Neural cell (in vitro differentiated cells): Measurements from ENCODE around the gene TFPI2. TPM values are rescaled to one million over a fixed set of nuclear protein-coding genes. Genes with fewer than 3 reads are reported as not detected.
"Not testable (repeated sequence)": the region's sequence is repeated elsewhere in the genome, so short reads cannot be mapped to it uniquely, and the experiment has no call there.

Experiments used
- H2AFZ ChIP-seq: fragments of 200-600, 300-800 bp; sonication (generic), shearing (Covaris generic); 2 replicates; pipeline ENCODE4 v1.6.0; 2014; ENCODE audit warnings: low read depth, mild to moderate bottlenecking, antibody characterized with exemption, low read length, moderate library complexity
- H3F3A ChIP-seq: fragments of 200-600 bp; shearing (Covaris generic); 2 replicates; pipeline ENCODE4 v1.6.1; 2016; ENCODE audit warnings: mild to moderate bottlenecking, moderate library complexity, mixed read lengths, antibody characterized with exemption, low read length; ENCODE audit not compliant: insufficient read depth, poor library complexity, severe bottlenecking
- H3K27ac ChIP-seq: fragments of 200-600, 300-800 bp; sonication (generic), shearing (Covaris generic); 2 replicates; pipeline ENCODE4 v1.5.1; 2014; ENCODE audit warnings: mild to moderate bottlenecking, low read length, moderate library complexity
- H3K27me3 ChIP-seq: fragments of 300-800, 200-600 bp; sonication (generic), shearing (Covaris generic); 2 replicates; pipeline ENCODE4 v1.6.0; 2014; ENCODE audit warnings: mild to moderate bottlenecking, low read depth, low read length, moderate library complexity; ENCODE audit not compliant: insufficient read depth
- H3K36me3 ChIP-seq: fragments of 300-800, 200-600 bp; sonication (generic), shearing (Covaris generic); 2 replicates; pipeline ENCODE4 v1.5.1; 2014; ENCODE audit warnings: mild to moderate bottlenecking, antibody characterized with exemption, low read length, moderate library complexity; ENCODE audit not compliant: insufficient read depth
- H3K4me2 ChIP-seq: fragments of 300-800, 200-600 bp; sonication (generic), shearing (Covaris generic); 2 replicates; pipeline ENCODE4 v1.6.0; 2014; ENCODE audit warnings: mild to moderate bottlenecking, low read length
- H3K4me3 ChIP-seq: fragments of 300-800, 200-600 bp; sonication (generic), shearing (Covaris generic); 2 replicates; pipeline ENCODE4 v1.5.1; 2014; ENCODE audit warnings: mild to moderate bottlenecking, low read length, moderate library complexity
- H3K79me2 ChIP-seq: fragments of 200-600 bp; shearing (Covaris generic); replicated peaks from 2 replicates; pipeline ENCODE4 v1.6.0; 2014; ENCODE audit warnings: mild to moderate bottlenecking, low read length, moderate library complexity; ENCODE audit not compliant: insufficient read depth
- H3K9ac ChIP-seq: fragments of 300-800, 200-600 bp; sonication (generic), shearing (Covaris generic); 2 replicates; pipeline ENCODE4 v1.6.1; 2016; ENCODE audit warnings: mild to moderate bottlenecking, low read length, mixed read lengths
- H3K9me2 ChIP-seq: fragments of 200-600 bp; shearing (Covaris generic); 2 replicates; pipeline ENCODE4 v1.6.1; 2016; ENCODE audit warnings: mild to moderate bottlenecking, low read length, mixed read lengths; ENCODE audit not compliant: insufficient read depth
- H3K9me3 ChIP-seq: fragments of 200-600, 300-800 bp; sonication (generic), shearing (Covaris generic); 2 replicates; pipeline ENCODE4 v1.6.1; 2016; ENCODE audit warnings: mild to moderate bottlenecking, mixed run types, low read length, moderate library complexity, mixed read lengths
- H4K20me1 ChIP-seq: fragments of 200-600 bp; shearing (Covaris generic); 2 replicates; pipeline ENCODE4 v1.6.1; 2016; ENCODE audit warnings: mild to moderate bottlenecking, mixed run types; ENCODE audit not compliant: insufficient read depth
- CTCF ChIP-seq: fragments of 450-650 bp; IDR thresholded peaks from 2 replicates; pipeline ENCODE4 v1.5.1; 2014; ENCODE audit warnings: antibody characterized with exemption, mild to moderate bottlenecking, moderate library complexity; ENCODE audit not compliant: poor library complexity, severe bottlenecking
- EP300 ChIP-seq: fragments of 450-650 bp; conservative IDR thresholded peaks from 2 replicates; pipeline ENCODE4 v1.6.1; 2014; ENCODE audit warnings: antibody characterized with exemption, mild to moderate bottlenecking, moderate library complexity; ENCODE audit not compliant: poor library complexity, severe bottlenecking
- EZH2 ChIP-seq: fragments of 200-600, 300-800 bp; shearing (Covaris generic), sonication (generic); IDR thresholded peaks from 2 replicates; pipeline ENCODE4 v1.6.1; 2014; ENCODE audit warnings: antibody characterized with exemption, low read length, borderline replicate concordance, mild to moderate bottlenecking; ENCODE audit not compliant: insufficient read depth, poor library complexity, severe bottlenecking
- MXI1 ChIP-seq: fragments of 450-650 bp; conservative IDR thresholded peaks from 2 replicates; pipeline ENCODE4 v1.6.1; 2014; ENCODE audit warnings: antibody characterized with exemption, mild to moderate bottlenecking; ENCODE audit not compliant: poor library complexity, severe bottlenecking
- POLR2AphosphoS5 ChIP-seq: IDR thresholded peaks from 2 replicates; pipeline ENCODE4 v1.6.1; 2012
- RAD21 ChIP-seq: fragments of 450-650 bp; conservative IDR thresholded peaks from 2 replicates; pipeline ENCODE4 v1.6.1; 2014; ENCODE audit warnings: antibody characterized with exemption, mild to moderate bottlenecking, moderate library complexity
- REST ChIP-seq: IDR thresholded peaks from 2 replicates; pipeline ENCODE4 v1.6.1; 2012; ENCODE audit warnings: borderline replicate concordance
- SMC3 ChIP-seq: fragments of 450-650 bp; conservative IDR thresholded peaks from 2 replicates; pipeline ENCODE4 v1.6.1; 2014; ENCODE audit warnings: antibody characterized with exemption, mild to moderate bottlenecking, moderate library complexity; ENCODE audit not compliant: poor library complexity
- TAF1 ChIP-seq: IDR thresholded peaks from 2 replicates; pipeline ENCODE4 v1.6.1; 2012; ENCODE audit warnings: low read depth
- polyA plus RNA-seq: library from polyadenylated mRNA; depleted of rRNA; stranded (reverse); fragments of >200 nt; gene quantifications from 2 replicates; pipeline ENCODE4 v1.2.3, GENCODE V29; 2014

Gene TFPI2
- polyA plus RNA-seq, 1 donor from 2014 or later = 0.78 TPM

GRCh38 chr7:93920496-93921182 is 30.1 kb upstream of the TFPI2 start:
- Histone ChIP-seq H3K9me2 (no peaks in the 10 kb centered on the region), H3K9ac (no peak overlapping the region), H3K79me2 (no peaks in the 10 kb centered on the region), H3K27me3 (peaks cover 8% of the 10 kb centered on the region), H3K27ac (no peak overlapping the region), H3K36me3 (no peaks in the 10 kb centered on the region), H3F3A (no peaks in the 10 kb centered on the region), H4K20me1 (no peaks in the 10 kb centered on the region), H2AFZ (no peak overlapping the region), H3K9me3 (no peaks in the 10 kb centered on the region), H3K4me3 (no peak overlapping the region), H3K4me2 (no peak overlapping the region)
- TF ChIP-seq EZH2 = no peak
- no peak for TF ChIP-seq MXI1
- TF ChIP-seq EP300 = no peak
- no peak for TF ChIP-seq TAF1
- TF ChIP-seq POLR2AphosphoS5 = no peak
- no peak for TF ChIP-seq REST
- TF ChIP-seq RAD21 = no peak
- no peak for TF ChIP-seq CTCF
- no peak for TF ChIP-seq SMC3

DNA sequence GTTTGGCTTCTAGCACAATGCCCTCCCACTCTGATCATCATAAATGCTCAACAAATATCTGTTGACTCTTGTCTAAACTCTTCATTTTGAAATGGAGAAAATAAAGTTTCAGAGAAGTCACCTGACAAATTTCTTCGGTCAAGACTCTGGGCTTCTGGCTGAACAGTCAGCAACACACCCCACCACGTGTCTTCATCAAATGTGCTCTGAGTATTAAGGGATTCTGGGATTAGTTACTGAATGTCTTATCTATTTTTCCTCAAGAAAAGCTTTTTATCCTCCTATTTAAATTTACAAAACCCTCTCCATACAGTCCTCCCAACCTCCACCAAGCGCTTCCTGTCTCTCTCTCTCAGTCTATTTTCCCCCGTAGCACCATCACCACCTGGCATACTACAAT is 25.8 kb upstream of the TFPI2 start:
- not testable (repeated sequence) for H3K4me2 ChIP-seq, H4K20me1 ChIP-seq, H3K9ac ChIP-seq, H3K79me2 ChIP-seq, H2AFZ ChIP-seq, H3K27ac ChIP-seq, H3K27me3 ChIP-seq, H3K9me3 ChIP-seq, H3K4me3 ChIP-seq, H3F3A ChIP-seq, H3K36me3 ChIP-seq, H3K9me2 ChIP-seq

DNA sequence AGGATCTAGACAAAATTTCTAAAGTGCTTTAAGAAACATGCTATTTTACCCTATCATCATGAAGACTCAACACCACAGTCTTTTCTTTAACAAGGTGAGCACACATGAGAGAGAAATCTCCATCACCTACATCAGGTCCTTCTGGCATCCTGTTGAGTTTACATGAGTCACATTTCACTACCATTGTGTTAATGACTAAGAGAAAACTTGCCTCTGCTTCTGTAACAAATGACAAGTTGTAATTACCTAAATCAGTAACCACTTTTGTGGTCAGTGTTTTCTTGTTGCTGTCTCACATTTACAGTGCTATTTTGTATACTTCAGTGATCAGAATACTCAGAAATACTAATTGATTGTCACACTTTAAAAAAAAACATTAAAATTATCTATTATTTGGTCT is 25.3 kb upstream of the TFPI2 start:
- H3F3A ChIP-seq, H3K36me3 ChIP-seq, H3K9me2 ChIP-seq, H3K4me2 ChIP-seq, H3K27ac ChIP-seq, H3K79me2 ChIP-seq, H3K27me3 ChIP-seq, H4K20me1 ChIP-seq, H2AFZ ChIP-seq, H3K9ac ChIP-seq, H3K9me3 ChIP-seq, H3K4me3 ChIP-seq: not testable (repeated sequence)

DNA sequence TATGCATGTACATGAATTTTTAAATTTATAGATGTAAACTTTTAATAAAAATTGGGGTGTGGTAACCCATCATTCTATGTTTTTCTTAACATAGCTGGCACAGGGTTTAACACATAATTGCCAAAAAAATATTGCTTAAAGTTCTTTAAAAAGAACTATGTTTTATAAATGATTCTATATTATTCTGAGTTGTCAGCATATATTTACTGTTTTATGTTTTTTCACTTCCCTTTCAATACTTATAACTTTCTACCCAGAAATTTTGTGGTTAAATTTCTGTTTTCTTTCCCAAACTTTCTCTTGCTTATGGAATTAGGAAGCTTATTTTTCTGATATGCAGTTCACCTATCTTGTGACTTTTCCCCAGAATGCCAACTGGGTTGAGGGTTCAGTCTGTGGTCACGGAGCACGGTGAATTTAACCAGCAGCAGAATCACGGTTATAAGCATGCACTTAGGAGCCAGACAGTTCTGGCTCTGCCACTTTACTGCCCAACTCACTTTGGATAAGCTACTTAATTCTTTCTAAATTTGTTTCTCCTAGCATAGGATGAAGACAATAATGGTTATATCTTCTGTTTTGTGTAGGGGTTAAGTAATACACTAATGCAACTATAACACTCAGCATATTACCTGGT is 24.8 kb upstream of the TFPI2 start:
- H3K27ac ChIP-seq, H3K79me2 ChIP-seq, H3K4me2 ChIP-seq, H3K9me3 ChIP-seq, H3K36me3 ChIP-seq, H3K27me3 ChIP-seq, H2AFZ ChIP-seq, H3F3A ChIP-seq, H3K4me3 ChIP-seq, H3K9ac ChIP-seq, H4K20me1 ChIP-seq, H3K9me2 ChIP-seq: not testable (repeated sequence)
